ENCODE measurements around the gene ATAD3C. TPM values are rescaled to one million over a fixed set of nuclear protein-coding genes. Genes with fewer than 3 reads are reported as not detected.

Gene ATAD3C
- total and polyA plus RNA-seq, 2 of the 4 experiments (the other 2 are of a cell fraction) = not detected

GRCh38 chr1:1489861-1490260 lies 40.4 kb downstream of the ATAD3C start:
- in situ Hi-C loops (cut with MboI; ENCODE audit: low sequenced_read_pairs) (no loop called here), intact Hi-C loops (cut with micrococcal nuclease) (no loop called here), dilution Hi-C loops (cut with HindIII; ENCODE audit: low sequenced_read_pairs, unreplicated experiment) (no loop called here)
- Histone ChIP-seq H4K5ac (ENCODE audit: low read depth, low read length) (no peak overlapping the region), H3K4me1 (ENCODE audit: control insufficient read depth, insufficient read depth, low read length) (no peaks in the 10 kb centered on the region), H2BK20ac (ENCODE audit: low read depth, low read length) (no peak overlapping the region), H3K27me3 (ENCODE audit: control insufficient read depth, insufficient read depth, low read length) (no peaks in the 10 kb centered on the region), H3K9me1 (ENCODE audit: insufficient read depth, low read length) (no peaks in the 10 kb centered on the region), H3K79me1 (ENCODE audit: low read depth in 1 of 2, low read length in 2 of 2) (peaks cover 3 to 4% of the 10 kb centered on the region in 2 experiments; a peak in 2 of 4 replicates), H3K4me2 (ENCODE audit: low read depth, low read length) (no peak overlapping the region), H4K20me1 (ENCODE audit: insufficient read depth, low read length) (no peaks in the 10 kb centered on the region), H3K4ac (ENCODE audit: low read depth, low read length) (no peak overlapping the region), H2AK5ac (ENCODE audit: low read depth, low read length) (no peak overlapping the region), H3K18ac (ENCODE audit: low read depth, low read length) (no peak overlapping the region), H2BK120ac (ENCODE audit: low read depth, low read length) (no peak overlapping the region), H3K4me3 (ENCODE audit: insufficient read depth, low read depth, low read length) (no peak overlapping the region), H2AK9ac (replicated peaks; ENCODE audit: low read depth, low read length, poor library complexity) (no peak overlapping the region), H2AFZ (replicated peaks; ENCODE audit: low read length, poor library complexity) (no peak overlapping the region), H3K14ac (replicated peaks; ENCODE audit: low read depth, low read length) (no peak overlapping the region), H4K8ac (ENCODE audit: low read depth in 2 of 2, low read length in 2 of 2) (no peak overlapping the region), H4K91ac (ENCODE audit: insufficient read depth, low read depth, low read length) (no peak overlapping the region), H3K27ac (ENCODE audit: insufficient read depth, low read length) (no peak overlapping the region), H3K56ac (ENCODE audit: extremely low read depth, insufficient read depth, low read length) (no peak overlapping the region), H2BK5ac (ENCODE audit: low read depth, low read length, poor library complexity, severe bottlenecking) (no peak overlapping the region), H2BK15ac (ENCODE audit: low read depth, low read length) (no peak overlapping the region), H3K23ac (ENCODE audit: low read depth, low read length) (no peak overlapping the region), H3K36me3 (ENCODE audit: control insufficient read depth, insufficient read depth, low read length) (peaks cover 55% of the 10 kb centered on the region), H3K9me3 (ENCODE audit: control insufficient read depth, insufficient read depth, low read length) (no peaks in the 10 kb centered on the region; the same call in none of the 2 replicates), H3K9ac (ENCODE audit: low read depth, low read length) (no peak overlapping the region)
- no TSS peak for BruUV-seq (replicated peaks)
- POLR2A ChIA-PET (ENCODE audit: unreplicated experiment) = no interaction called here
- 85% methylated on average over 5 of the region's 19 CpGs; no CpG with 5 or more reads in 1 of the 2 experiments for WGBS, 2 experiments (ENCODE audit: extremely low coverage in 2 of 2, insufficient read length in 1 of 2)
- CTCF ChIA-PET = no interaction called here
- no peak for DNase-seq
- ATAC-seq (ENCODE audit: low read depth) = no peak
- TF ChIP-seq MXI1 (IDR thresholded peaks at IDR 0.05; ENCODE audit: borderline replicate concordance, low read depth, low read length) (no peak), MAZ (IDR thresholded peaks at IDR 0.05; ENCODE audit: borderline replicate concordance, low read depth, low read length) (no peak), SMC3 (IDR thresholded peaks at IDR 0.05; ENCODE audit: low read depth, low read length) (no peak), FOS (IDR thresholded peaks at IDR 0.05; ENCODE audit: low read depth, low read length) (no peak), BHLHE40 (IDR thresholded peaks at IDR 0.05; ENCODE audit: low read depth, low read length) (no peak), MAFK (IDR thresholded peaks at IDR 0.05; ENCODE audit: low read depth, low read length) (no peak), CEBPB (IDR thresholded peaks at IDR 0.05; ENCODE audit: low read depth, low read length) (no peak), POLR2A (IDR thresholded peaks at IDR 0.05; ENCODE audit: low read depth, low read length) (no peak), NFE2L2 (IDR thresholded peaks at IDR 0.05; ENCODE audit: low read depth, low read length) (no peak), RAD21 (IDR thresholded peaks at IDR 0.05; ENCODE audit: low read length) (no peak), CHD1 (IDR thresholded peaks at IDR 0.05; ENCODE audit: low read depth, low read length) (no peak), ELK1 (IDR thresholded peaks at IDR 0.05; ENCODE audit: borderline replicate concordance, low read depth, low read length) (no peak), RCOR1 (IDR thresholded peaks at IDR 0.05; ENCODE audit: insufficient replicate concordance, low read length) (no peak), USF2 (IDR thresholded peaks at IDR 0.05; ENCODE audit: low read depth, low read length) (no peak), RFX5 (IDR thresholded peaks at IDR 0.05; ENCODE audit: low read depth, low read length) (no peak), CTCF (conservative IDR thresholded peaks at IDR 0.05; ENCODE audit: low read depth, low read length) (no peak)
